Measurements from ENCODE around the gene CLEC9A.
"Not testable (repeated sequence)": the region's sequence is repeated elsewhere in the genome, so short reads cannot be mapped to it uniquely, and the experiment has no call there.

The CLEC9A gene

DNA sequence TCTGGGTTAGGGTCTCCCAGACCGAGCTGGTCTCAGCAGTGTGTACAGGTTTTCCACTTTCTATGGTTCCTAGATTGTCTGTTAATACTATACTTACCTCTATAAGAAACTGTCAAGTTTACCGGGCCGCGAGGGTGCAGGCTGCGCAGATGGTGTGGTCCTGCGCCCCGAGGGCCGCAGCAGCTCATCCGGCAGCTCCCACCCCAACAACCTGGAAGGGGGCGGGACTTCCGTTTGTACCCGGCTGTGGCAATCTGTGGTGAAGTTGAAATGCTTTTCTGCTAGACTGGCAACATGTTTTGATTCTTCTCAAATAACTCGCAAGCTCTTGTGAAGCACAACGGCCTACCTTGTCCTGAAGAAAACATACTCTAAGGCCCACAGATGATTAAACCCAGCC is at the start of gene CLEC9A:
Gene CLEC9A, plus strand, starts transcription at position 237 of the 400 bp plus-strand sequence. CDS start 22,006 bp downstream, outside the sequence.
- DNase-seq (ENCODE audit: low read depth): no peak

DNA sequence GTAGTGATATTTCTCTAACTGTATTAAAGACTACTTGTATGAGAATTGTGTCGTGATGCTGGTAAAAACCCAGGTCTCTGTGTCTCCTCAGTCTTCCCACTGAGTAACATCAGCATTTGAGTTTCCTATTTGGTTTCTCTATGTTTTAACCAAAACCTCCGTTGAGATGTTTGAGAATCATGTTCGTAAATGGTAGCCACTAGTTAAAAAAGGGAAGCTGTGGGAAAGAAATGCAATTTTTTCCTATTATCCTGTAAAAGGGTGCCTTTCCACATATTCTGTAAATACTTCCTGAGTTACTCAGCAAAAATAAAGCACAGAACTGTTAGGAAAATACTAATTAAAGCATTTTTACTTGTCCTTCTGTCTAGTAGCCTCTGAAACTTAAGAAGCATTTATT is 38.6 kb upstream of the CLEC9A start:
- no peak for DNase-seq (ENCODE audit: low read depth)

- no peak for DNase-seq (ENCODE audit: low read depth)
These were observed 38.2 kb upstream of the CLEC9A start for GRCh38 chr12:9992296-9992695.

DNA sequence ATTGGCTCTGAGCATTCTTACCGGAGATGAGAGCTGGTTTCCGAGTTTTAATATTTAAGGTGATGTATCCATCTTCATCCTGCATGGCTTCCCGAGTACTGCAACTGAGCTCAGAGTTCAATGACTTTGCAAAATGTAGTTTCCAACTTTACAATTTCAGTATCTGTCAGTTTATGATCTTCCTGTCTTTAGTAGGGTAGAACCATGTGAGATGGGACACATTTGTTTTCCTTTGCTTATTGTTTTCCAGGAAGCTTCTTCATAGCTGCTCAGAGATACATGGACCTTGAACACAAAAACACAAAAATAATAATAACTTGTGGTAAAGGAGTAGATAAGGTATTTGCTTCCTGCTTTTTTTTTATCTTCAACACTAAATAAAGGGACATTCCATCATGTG is 31.5 kb upstream of the CLEC9A start, which contains the start of gene CLEC1B:
Gene CLEC1B, minus strand, starts transcription at position 106 of the 400 bp plus-strand sequence. Its CDS starts 21 bp downstream, at position 85.
- no peak for DNase-seq (ENCODE audit: low read depth)

- DNase-seq (ENCODE audit: low read depth): no peak
These were observed 29.2 kb upstream of the CLEC9A start for GRCh38 chr12:10001171-10001776.

DNA sequence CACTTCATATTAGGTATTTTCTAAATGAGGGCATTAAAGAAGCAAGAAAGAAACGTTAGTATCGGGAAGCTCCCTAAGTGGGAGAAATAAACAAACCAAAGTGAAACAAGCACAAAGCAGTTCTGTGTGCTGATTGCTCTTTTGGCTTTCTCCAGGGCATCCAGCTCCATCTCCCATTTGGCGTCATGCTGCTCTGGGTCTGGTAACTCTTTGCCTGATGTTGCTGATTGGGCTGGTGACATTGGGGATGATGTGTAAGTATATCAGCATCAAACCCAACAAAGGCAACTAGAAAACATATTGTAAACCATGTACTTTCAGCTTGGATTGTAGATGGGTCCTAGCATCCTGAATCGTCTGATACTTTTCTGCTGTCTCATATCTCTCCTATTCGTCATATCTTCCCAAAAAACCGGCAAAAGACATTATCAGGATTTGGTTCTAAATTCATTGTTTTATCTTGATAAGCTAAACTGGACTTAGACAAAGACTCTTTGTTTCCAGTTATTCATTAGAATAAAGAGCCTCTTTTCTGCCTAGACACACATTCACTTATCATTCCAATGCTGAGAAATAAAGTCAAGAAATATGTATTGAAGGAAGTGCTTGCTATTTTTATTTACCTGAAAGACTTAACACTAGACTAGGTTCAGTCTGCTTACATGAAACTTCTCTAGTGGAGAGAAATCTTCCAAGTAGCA is 17.7 kb upstream of the CLEC9A start:
- no peak for DNase-seq (ENCODE audit: low read depth)

- no peak for DNase-seq (ENCODE audit: low read depth)
These were observed 15.0 kb upstream of the CLEC9A start for GRCh38 chr12:10015450-10015849.

- no peak for DNase-seq (ENCODE audit: low read depth)
These were observed 13.6 kb upstream of the CLEC9A start for GRCh38 chr12:10016881-10017280.

- no peak for DNase-seq (ENCODE audit: low read depth)
These were observed 12.1 kb upstream of the CLEC9A start for GRCh38 chr12:10018386-10018785.

- DNase-seq (ENCODE audit: low read depth): no peak
These were observed 9.1 kb upstream of the CLEC9A start for GRCh38 chr12:10021342-10021741.

GRCh38 chr12:10025236-10025635 is 5.2 kb upstream of the CLEC9A start:
- DNase-seq (ENCODE audit: low read depth): no peak

DNA sequence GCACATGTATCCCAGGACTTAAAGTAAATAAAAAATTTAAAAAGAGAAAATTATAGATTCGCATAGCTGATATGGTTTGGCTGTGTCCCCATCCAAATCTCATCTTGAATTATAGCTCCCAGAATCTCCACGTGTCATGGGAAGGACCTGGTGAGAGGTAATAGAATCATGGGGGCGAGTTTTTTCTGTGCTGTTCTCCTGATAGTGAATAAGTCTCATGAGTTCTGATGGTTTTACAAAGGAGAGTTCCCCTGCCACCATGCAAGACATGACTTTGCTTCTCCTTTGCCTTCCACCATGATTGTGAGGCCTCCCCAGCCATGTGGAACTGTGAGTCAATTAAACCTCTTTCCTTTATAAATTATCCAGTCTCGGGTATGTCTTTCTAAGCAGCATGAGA is 3.8 kb upstream of the CLEC9A start:
- not testable (repeated sequence) for DNase-seq (ENCODE audit: low read depth)

- no peak for DNase-seq (ENCODE audit: low read depth)
These were observed 3.2 kb upstream of the CLEC9A start for GRCh38 chr12:10027311-10027710.

- no peak for DNase-seq (ENCODE audit: low read depth)
These were observed 2.8 kb upstream of the CLEC9A start for GRCh38 chr12:10027721-10028120.

- DNase-seq (ENCODE audit: low read depth): no peak
These were observed 839 bp downstream of the CLEC9A start for GRCh38 chr12:10031321-10031720.

GRCh38 chr12:10031771-10032175 is 1.3 kb downstream of the CLEC9A start:
- no peak for DNase-seq (ENCODE audit: low read depth)

DNA sequence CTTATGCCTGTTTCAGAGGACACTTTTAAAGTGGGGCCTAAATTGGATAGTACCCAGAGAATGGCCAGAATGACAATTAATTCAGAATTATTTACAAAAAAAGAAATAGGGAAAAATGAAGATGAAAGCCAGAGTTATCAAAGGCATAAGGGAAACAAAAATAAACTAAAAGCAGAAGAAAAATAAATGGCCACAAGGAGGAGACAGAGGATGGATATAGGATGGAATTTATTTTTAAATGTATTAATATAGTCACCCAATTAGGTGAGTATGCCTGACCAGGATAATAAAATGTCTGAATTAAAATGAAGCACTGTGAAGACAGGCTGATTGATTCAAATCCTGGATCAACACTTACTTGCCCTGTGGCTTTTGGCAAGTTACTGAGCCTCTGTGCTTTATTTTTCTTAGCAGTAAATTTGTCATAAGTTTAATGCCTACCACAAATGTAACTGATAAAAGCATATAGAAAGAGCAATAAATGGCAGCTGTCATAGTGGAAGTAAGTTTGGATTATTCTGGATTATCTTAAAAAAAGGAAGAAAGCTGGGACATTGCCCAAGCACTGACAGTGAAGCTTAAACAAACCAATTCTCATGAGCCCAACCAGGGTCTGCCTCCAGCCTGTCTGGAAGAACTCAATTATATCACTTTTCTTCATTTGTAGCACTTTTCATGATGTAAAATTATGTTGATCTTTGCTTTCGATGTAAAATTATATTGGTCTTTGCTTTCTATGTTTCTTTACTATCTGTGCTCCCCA is 3.5 kb downstream of the CLEC9A start:
- no peak for DNase-seq (ENCODE audit: low read depth)

DNA sequence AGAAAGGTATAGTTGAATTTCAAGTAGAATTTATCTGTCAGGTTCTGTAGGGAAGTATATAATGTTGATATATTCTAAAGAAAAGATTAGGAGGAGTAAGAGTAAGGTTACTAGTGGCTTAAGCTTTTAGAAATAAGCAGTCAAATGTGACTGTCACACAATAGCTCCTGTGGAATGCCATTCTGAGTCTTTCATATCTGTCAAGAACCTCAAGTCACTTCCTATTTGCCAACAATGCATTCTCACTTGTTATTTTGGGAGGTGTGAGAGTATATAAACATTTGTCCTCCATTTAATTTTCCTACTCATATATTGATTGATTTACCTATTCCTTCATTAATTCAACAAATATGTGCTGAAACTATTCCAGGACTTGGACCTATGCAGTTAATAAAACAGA is 11.7 kb downstream of the CLEC9A start:
- no peak for DNase-seq (ENCODE audit: low read depth)

- no peak for DNase-seq (ENCODE audit: low read depth)
These were observed 18.0 kb downstream of the CLEC9A start for GRCh38 chr12:10048526-10048925.

DNA sequence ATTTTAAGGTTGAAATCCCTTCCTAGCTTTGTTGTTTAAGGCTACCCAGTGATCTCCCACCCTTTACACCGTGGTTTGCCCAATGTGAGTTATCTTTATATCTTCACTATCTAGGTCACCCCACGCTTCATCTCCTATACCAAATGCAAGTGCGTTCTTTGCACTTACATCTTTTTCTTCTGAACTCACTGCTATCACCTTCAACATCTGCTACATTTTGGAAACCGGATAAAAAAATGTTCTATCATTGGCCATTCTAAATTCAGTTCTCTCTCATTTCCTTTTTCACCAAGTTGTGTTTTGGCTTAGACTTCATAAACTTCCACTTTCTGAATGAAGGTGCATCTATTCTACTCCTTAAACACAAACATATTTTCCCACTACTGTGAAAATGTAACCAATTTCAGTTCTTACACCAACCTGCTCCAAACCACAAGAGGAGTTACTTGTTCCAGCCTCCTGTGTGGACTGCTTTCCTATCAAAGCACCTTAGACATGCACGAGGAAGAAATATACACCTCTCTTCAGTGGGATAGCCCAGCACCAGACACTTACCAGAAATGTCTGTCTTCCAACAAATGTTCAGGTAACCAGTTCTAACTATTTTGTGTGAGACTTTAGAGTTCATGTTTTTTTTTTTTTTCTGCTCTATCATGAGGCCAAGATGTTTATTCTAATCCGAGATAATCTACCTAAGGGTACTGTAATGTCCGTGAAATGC is 21.9 kb downstream of the CLEC9A start:
- DNase-seq (ENCODE audit: low read depth): no peak

DNA sequence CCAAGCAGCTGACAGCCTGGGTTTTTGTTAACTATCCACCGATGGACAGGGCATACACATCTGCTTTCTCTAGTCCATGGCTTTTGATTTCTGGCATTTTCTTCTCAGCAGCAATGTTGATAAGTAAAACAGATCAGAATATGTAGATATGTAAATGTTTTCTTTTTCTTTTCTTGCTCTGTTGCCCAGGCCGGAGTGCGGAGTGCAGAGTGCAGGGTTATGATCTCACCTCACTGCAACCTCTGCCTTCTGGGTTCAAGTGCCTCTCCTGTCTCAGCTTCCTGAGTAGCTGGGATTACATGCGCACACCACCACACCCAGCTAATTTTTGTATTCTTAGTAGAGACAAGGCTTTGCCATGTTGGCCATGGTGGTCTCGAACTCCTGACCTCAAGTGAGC is 27.9 kb downstream of the CLEC9A start:
- no peak for DNase-seq (ENCODE audit: low read depth)

DNA sequence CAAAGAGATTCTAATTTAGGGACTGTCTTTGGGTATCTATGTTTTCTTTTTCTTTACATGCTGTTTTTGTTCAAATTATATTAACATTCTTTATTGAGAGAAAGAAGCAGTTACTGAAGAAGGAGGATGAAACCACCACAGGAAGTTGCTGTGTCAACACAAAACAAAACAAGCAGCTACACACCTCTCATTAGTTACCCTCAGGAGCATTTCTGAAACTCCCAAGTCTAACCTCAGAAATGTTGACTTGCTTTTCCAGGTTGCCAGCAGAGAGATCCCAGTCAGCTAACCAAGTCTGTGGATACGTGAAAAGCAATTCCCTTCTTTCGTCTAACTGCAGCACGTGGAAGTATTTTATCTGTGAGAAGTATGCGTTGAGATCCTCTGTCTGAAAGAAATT is 34.8 kb downstream of the CLEC9A start:
- no peak for DNase-seq (ENCODE audit: low read depth)
